Stimulated activated CD8-positive, alpha-beta memory T cell treated with anti-CD3 and anti-CD28 coated beads, Interleukin-15, amount 100 ng/mL, for 4 hours (primary cell): Measurements from ENCODE around the gene PCDHB9.
"Not testable (repeated sequence)": the region's sequence is repeated elsewhere in the genome, so short reads cannot be mapped to it uniquely, and the experiment has no call there.

Source experiments
- DNase-seq, 2 donors: peaks; one replicate each; pipeline ENCODE4 v3.0.0-alpha.2; 2020; ENCODE audit warnings: low read depth in 2 of 2

The PCDHB9 gene

DNA sequence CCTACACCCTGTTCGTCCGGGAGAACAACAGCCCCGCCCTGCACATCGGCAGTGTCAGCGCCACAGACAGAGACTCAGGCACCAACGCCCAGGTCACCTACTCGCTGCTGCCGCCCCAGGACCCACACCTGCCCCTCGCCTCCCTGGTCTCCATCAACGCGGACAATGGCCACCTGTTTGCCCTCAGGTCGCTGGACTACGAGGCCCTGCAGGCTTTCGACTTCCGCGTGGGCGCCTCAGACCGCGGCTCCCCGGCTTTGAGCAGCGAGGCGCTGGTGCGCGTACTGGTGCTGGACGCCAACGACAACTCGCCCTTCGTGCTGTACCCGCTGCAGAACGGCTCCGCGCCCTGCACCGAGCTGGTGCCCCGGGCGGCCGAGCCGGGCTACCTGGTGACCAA is 1.7 kb downstream of the PCDHB9 start:
- DNase-seq, result not testable (repeated sequence)

DNA sequence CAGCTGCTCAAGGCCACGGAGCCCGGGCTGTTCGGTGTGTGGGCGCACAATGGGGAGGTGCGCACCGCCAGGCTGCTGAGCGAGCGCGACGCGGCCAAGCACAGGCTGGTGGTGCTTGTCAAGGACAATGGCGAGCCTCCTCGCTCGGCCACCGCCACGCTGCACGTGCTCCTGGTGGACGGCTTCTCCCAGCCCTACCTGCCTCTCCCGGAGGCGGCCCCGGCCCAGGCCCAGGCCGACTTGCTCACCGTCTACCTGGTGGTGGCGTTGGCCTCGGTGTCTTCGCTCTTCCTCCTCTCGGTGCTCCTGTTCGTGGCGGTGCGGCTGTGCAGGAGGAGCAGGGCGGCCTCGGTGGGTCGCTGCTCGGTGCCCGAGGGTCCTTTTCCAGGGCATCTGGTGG is 2.2 kb downstream of the PCDHB9 start:
- DNase-seq, result not testable (repeated sequence)

DNA sequence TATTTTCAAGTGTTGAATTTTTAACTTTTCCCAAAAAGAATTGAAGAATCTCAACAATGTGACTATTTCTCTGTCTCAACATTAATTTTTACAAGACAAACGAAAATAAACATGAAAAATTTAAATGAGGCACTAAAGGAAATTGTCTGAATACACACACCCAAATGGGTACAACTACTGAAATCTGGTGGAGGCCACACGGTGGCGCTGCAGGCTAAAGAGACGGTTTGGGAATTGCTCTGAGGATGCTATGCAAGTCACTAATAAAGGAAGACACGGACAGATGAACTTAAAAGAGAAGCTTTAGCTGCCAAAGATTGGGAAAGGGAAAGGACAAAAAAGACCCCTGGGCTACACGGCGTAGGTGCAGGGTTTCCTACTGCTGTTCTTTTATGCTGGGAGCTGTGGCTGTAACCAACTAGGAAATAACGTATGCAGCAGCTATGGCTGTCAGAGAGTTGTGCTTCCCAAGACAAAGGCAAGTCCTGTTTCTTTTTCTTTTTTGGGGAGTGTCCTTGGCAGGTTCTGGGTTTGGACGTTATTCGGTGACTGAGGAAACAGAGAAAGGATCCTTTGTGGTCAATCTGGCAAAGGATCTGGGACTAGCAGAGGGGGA is 5.3 kb downstream of the PCDHB9 start, which contains the start of gene PCDHB10:
Gene PCDHB10 (plus strand): TSS at position 244 of the 616 bp plus-strand sequence. CDS start 200 bp downstream, at position 444.
- DNase-seq, result no peak

DNA sequence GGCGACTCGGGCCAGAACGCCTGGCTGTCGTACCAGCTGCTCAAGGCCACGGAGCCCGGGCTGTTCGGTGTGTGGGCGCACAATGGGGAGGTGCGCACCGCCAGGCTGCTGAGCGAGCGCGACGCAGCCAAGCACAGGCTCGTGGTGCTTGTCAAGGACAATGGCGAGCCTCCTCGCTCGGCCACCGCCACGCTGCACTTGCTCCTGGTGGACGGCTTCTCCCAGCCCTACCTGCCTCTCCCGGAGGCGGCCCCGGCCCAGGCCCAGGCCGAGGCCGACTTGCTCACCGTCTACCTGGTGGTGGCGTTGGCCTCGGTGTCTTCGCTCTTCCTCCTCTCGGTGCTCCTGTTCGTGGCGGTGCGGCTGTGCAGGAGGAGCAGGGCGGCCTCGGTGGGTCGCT is 7.4 kb downstream of the PCDHB9 start:
- DNase-seq, result not testable (repeated sequence)

DNA sequence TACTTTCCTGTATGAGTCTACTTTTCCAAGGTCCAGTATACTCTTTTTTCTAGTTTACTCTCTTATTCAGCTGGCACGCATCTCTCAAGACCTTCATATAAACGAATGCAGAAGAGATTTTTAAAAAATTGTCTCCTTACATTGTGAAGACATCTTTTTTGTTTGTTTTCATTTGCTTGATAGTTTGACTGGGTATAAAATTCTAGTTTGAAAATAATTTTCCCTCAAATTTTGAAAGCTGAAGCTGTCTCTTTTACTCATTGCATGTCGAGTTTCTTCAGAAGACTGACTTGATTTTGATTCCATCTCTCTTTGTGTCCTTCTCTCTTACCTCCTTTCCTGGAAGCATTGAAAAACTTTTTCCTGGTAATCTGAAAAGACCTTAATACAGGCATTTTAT is 9.4 kb downstream of the PCDHB9 start:
- DNase-seq, result no peak

DNA sequence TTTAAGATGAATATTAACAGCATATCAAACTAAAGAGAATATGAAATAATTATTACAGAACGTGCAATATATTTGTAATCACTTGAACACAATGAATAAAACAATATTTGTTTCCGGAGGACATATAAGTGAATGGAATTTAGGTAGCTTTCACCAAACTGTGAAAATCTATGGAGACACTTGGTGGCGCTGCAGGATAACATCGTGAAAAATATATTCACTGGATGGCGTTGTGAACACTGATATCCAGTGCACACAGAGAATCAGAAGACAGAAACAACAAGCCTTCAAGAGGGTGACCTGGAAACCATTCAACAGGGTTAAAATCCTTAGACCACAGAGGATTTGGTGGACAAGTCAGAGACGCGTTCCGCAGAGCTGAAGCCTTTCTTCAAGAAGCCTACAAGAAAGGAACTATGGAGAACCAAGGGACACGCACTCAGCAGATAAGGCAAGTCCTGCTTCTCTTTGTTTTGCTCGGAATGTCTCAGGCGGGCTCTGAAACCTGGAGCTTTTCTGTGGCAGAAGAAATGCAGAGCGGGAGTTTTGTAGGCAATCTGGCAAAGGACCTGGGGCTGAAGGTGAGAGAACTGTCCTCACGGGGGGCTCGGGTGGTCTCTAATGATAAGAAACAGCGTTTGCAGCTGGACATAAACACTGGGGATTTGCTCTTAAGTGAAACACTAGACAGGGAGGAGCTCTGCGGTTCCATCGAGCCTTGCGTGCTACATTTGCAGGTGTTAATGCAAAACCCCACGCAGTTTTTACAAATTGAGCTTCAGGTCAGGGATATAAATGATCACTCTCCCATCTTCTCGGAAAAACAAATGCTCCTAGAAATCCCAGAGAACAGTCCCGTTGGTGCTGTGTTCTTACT is 12.6 kb downstream of the PCDHB9 start, which contains the start of gene PCDHB11:
Gene PCDHB11 (plus strand): TSS at position 269 of the 877 bp plus-strand sequence. CDS start 148 bp downstream, at position 417.
- DNase-seq, result no peak

DNA sequence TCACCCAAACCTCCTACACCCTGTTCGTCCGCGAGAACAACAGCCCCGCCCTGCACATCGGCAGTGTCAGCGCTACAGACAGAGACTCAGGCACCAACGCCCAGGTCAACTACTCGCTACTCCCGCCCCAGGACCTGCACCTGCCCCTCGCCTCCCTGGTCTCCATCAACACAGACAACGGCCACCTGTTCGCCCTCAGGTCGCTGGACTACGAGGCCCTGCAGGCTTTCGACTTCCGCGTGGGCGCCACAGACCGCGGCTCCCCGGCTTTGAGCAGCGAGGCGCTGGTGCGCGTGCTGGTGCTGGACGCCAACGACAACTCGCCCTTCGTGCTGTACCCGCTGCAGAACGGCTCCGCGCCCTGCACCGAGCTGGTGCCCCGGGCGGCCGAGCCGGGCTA is 14.2 kb downstream of the PCDHB9 start:
- DNase-seq, result not testable (repeated sequence)

DNA sequence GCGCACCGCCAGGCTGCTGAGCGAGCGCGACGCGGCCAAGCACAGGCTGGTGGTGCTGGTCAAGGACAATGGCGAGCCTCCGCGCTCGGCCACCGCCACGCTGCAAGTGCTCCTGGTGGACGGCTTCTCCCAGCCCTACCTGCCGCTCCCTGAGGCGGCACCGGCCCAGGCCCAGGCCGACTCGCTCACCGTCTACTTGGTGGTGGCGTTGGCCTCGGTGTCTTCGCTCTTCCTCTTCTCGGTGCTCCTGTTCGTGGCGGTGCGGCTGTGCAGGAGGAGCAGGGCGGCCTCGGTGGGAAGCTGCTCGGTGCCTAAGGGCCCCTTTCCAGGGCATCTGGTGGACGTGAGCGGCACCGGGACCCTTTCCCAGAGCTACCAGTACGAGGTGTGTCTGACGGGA is 14.7 kb downstream of the PCDHB9 start:
- not testable (repeated sequence) for DNase-seq

DNA sequence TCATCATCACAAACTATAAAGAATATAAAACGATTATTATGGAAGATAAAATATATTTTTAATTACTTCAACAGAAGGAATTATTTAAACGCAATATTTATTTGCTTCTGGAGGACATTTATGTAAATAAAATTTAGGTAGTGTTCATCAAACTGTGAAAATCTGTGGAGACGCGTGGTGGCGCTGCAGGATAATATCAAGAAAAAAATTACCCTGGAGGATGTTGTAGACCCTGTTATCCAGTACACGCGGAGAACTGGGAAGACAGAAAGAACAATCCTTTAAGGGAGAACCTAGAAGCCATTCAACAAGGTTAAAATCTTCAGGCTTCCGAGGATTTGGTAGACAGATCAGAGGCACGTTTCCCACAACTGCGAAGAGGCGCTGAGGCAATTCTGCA is 21.5 kb downstream of the PCDHB9 start, which contains the start of gene PCDHB12:
Gene PCDHB12 (plus strand): TSS at position 242 of the 400 bp plus-strand sequence. CDS start 189 bp downstream, outside the sequence.
- no peak for DNase-seq

DNA sequence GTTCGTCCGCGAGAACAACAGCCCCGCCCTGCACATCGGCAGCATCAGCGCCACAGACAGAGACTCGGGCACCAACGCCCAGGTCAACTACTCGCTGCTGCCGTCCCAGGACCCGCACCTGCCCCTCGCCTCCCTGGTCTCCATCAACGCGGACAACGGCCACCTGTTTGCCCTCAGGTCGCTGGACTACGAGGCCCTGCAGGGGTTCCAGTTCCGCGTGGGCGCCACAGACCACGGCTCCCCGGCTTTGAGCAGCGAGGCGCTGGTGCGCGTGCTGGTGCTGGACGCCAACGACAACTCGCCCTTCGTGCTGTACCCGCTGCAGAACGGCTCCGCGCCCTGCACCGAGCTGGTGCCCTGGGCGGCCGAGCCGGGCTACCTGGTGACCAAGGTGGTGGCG is 23.3 kb downstream of the PCDHB9 start:
- DNase-seq, result not testable (repeated sequence)

DNA sequence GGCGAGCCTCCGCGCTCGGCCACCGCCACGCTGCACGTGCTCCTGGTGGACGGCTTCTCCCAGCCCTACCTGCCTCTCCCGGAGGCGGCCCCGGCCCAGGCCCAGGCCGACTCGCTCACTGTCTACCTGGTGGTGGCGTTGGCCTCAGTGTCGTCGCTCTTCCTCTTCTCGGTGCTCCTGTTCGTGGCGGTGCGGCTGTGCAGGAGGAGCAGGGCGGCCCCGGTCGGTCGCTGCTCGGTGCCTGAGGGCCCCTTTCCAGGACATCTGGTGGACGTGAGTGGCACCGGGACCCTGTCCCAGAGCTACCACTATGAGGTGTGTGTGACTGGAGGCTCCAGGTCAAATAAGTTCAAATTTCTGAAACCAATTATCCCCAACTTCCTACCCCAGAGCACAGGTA is 23.9 kb downstream of the PCDHB9 start:
- DNase-seq, result not testable (repeated sequence)

DNA sequence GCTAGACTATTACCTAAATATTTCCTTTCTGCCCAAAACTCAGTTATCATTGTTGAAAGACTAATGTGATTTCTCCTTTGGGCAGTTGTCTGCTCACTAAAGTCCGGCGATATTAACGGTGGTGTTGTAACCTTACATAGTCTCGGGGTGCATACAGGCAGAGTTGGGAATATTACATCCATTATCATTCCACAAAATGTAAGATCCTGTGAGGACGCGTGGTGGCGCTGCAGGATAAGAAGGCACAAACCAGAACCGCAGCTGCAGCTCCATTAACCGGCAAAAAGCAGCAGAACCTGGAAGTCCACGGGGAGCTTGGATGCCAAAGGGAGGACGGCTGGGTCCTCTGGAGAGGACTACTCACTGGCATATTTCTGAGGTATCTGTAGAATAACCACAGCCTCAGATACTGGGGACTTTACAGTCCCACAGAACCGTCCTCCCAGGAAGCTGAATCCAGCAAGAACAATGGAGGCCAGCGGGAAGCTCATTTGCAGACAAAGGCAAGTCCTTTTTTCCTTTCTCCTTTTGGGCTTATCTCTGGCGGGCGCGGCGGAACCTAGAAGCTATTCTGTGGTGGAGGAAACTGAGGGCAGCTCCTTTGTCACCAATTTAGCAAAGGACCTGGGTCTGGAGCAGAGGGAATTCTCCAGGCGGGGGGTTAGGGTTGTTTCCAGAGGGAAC is 26.8 kb downstream of the PCDHB9 start, which contains the start of gene PCDHB13:
Gene PCDHB13 (plus strand): TSS at position 264 of the 684 bp plus-strand sequence. CDS start 205 bp downstream, at position 469.
- not testable (repeated sequence) for DNase-seq

DNA sequence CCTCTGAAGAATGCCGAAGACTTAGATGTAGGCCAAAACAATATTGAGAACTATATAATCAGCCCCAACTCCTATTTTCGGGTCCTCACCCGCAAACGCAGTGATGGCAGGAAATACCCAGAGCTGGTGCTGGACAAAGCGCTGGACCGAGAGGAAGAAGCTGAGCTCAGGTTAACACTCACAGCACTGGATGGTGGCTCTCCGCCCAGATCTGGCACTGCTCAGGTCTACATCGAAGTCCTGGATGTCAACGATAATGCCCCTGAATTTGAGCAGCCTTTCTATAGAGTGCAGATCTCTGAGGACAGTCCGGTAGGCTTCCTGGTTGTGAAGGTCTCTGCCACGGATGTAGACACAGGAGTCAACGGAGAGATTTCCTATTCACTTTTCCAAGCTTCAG is 27.6 kb downstream of the PCDHB9 start:
- DNase-seq, result not testable (repeated sequence)

DNA sequence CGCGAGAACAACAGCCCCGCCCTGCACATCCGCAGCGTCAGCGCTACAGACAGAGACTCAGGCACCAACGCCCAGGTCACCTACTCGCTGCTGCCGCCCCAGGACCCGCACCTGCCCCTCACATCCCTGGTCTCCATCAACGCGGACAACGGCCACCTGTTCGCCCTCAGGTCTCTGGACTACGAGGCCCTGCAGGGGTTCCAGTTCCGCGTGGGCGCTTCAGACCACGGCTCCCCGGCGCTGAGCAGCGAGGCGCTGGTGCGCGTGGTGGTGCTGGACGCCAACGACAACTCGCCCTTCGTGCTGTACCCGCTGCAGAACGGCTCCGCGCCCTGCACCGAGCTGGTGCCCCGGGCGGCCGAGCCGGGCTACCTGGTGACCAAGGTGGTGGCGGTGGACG is 28.5 kb downstream of the PCDHB9 start:
- not testable (repeated sequence) for DNase-seq

DNA sequence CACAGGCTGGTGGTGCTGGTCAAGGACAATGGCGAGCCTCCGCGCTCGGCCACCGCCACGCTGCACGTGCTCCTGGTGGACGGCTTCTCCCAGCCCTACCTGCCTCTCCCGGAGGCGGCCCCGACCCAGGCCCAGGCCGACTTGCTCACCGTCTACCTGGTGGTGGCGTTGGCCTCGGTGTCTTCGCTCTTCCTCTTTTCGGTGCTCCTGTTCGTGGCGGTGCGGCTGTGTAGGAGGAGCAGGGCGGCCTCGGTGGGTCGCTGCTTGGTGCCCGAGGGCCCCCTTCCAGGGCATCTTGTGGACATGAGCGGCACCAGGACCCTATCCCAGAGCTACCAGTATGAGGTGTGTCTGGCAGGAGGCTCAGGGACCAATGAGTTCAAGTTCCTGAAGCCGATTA is 29.1 kb downstream of the PCDHB9 start:
- not testable (repeated sequence) for DNase-seq

DNA sequence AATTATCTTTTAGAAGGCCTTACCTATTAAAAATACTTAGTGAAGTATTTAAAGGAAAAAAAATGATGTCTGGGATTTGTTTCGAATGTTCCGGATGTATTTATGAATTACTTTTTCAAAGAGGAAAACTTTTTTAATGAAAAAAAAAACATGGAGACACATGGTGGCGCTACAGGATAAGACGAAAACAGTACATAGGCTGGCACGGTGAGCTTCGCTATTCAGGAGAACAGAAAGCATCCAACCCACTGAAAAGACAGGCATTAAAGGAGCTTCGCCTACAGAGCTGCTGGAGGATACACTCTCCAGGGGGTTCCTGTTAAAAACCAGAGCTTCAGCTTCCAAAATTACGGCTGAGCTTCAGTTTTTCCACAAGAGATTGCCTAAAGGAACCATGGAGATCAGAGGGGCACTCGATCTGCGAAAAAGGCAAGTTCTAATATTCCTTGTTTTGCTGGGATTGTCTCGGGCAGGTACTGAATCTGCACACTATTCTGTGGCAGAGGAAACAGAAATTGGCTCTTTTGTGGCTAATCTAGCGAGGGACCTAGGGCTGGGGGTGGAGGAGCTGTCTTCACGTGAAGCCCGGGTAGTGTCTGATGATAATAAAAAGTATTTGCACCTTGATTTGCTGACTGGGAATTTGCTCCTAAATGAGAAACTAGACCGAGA is 36.3 kb downstream of the PCDHB9 start, which contains the start of gene PCDHB14:
Gene PCDHB14 (plus strand): TSS at position 232 of the 672 bp plus-strand sequence. CDS start 163 bp downstream, at position 395.
- no peak for DNase-seq

DNA sequence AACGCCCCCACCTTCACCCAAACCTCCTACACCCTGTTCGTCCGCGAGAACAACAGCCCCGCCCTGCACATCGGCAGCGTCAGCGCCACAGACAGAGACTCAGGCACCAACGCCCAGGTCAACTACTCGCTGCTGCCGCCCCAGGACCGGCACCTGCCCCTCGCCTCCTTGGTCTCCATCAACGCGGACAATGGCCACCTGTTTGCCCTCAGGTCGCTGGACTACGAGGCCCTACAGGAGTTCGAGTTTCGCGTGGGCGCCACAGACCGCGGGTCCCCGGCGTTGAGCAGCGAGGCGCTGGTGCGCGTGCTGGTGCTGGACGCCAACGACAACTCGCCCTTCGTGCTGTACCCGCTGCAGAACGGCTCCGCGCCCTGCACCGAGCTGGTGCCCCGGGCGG is 37.9 kb downstream of the PCDHB9 start:
- DNase-seq, result not testable (repeated sequence)

DNA sequence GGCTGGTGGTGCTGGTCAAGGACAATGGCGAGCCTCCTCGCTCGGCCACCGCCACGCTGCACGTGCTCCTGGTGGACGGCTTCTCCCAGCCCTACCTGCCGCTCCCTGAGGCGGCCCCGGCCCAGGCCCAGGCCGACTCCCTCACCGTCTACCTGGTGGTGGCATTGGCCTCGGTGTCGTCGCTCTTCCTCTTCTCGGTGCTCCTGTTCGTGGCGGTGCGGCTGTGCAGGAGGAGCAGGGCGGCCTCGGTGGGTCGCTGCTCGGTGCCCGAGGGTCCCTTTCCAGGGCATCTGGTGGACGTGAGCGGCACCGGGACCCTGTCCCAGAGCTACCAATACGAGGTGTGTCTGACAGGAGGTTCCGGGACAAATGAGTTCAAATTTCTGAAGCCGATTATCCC is 38.5 kb downstream of the PCDHB9 start:
- DNase-seq, result not testable (repeated sequence)

DNA sequence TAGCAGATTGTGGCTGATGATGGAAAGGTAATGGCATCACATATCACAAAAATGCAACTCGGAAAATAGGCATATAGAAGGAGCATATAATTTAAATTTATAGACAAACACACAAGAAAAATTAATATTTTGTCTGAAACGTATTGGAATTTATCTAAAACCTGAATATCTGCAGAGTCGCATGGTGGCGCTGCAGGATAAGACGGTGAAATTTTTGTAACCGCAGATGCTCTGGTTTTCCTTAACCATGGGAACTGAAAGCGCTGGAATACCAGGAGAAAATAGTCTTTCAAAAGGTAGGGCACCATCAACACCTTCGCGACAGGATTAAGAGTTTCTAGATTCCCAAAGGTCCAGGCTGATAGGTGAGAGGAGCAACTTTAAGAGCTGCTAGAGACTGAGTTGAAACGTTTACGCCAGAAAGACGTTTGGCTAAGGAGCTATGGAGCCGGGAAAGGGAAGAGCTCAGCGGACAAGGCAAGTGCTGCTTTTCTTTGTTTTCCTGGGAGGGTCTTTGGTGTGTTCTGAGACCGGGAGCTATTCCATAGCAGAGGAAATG is 47.2 kb downstream of the PCDHB9 start:
- DNase-seq, result no peak

DNA sequence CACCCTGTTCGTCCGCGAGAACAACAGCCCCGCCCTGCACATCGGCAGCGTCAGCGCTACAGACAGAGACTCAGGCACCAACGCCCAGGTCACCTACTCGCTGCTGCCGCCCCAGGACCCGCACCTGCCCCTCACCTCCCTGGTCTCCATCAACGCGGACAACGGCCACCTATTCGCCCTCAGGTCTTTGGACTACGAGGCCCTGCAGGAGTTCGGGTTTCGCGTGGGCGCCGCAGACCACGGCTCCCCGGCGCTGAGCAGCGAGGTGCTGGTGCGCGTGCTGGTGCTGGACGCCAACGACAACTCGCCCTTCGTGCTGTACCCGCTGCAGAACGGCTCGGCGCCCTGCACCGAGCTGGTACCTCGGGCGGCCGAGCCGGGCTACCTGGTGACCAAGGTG is 49.0 kb downstream of the PCDHB9 start:
- not testable (repeated sequence) for DNase-seq
